ENCODE measurements around the gene HAPSTR1.

DNA sequence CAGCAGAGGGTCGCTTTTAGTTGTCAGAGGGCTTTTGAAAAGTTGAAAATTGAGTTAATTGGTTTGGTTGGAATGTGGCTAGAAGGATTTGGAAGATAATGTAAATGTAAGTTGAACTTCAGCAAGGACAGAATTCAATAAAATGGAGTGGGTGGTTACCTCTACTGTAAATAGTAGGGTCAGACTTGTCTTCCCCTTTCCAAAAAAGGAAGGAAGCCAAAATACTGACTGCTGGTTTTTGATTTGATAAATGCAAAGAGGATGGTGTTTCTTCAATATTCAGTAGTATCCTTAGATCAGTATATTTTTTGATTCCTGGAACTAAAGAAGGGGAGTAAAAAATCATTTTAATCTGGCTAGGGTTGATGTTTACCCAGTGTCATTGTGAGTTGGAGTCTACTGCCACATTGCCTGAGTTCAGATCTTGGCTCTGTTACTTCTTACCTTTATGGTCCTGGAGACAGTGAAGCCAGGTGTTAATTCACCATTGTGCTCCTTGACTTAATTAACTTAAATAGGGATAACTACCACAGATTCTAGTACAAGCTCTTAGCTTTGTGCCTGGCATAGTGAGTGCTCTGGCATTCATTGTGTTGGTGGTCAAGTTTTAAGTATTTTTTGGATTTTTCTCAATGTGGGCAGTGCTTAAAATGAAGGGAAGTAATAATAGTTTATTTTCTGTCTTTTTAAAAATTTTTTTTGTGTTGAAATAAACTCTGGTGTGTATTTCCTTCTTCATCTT lies 4.4 kb downstream of the HAPSTR1 start:
- TF ChIP-seq, protein P1, sequence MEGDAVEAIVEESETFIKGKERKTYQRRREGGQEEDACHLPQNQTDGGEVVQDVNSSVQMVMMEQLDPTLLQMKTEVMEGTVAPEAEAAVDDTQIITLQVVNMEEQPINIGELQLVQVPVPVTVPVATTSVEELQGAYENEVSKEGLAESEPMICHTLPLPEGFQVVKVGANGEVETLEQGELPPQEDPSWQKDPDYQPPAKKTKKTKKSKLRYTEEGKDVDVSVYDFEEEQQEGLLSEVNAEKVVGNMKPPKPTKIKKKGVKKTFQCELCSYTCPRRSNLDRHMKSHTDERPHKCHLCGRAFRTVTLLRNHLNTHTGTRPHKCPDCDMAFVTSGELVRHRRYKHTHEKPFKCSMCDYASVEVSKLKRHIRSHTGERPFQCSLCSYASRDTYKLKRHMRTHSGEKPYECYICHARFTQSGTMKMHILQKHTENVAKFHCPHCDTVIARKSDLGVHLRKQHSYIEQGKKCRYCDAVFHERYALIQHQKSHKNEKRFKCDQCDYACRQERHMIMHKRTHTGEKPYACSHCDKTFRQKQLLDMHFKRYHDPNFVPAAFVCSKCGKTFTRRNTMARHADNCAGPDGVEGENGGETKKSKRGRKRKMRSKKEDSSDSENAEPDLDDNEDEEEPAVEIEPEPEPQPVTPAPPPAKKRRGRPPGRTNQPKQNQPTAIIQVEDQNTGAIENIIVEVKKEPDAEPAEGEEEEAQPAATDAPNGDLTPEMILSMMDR (IDR thresholded peaks at IDR 0.05), result no peak
- no peak for TF ChIP-seq POLR2A (IDR thresholded peaks at IDR 0.05)

Measured in body of pancreas (tissue), 4 donors.